GM10248 (cell line): Measurements from ENCODE around the gene FAM98C.

Experiments
- CTCF ChIA-PET: fragments of 300-600 bp; sonication (Branson Sonifier 250); formaldehyde crosslinking; extraction: SDS; loops from one replicate; lab custom pipeline; 2021; ENCODE audit warnings: antibody characterized with exemption; lab: Yijun Ruan, JAX
- POLR2A ChIA-PET: fragments of 350-650 bp; sonication (Branson Sonifier 250); formaldehyde crosslinking; extraction: SDS; loops from one replicate; lab custom pipeline; 2020; ENCODE audit warnings: antibody characterized with exemption; lab: Yijun Ruan, JAX
- DNase-seq: peaks from one replicate; pipeline ENCODE4 v3.0.0; 2012; ENCODE audit errors: extremely low spot score
- CTCF ChIP-seq: IDR thresholded peaks from 2 replicates; pipeline ENCODE4 v1.5.1; 2012; ENCODE audit warnings: mild to moderate bottlenecking, low read depth; ENCODE audit errors: extremely low read depth, missing control alignments, control extremely low read depth

Gene FAM98C

DNA sequence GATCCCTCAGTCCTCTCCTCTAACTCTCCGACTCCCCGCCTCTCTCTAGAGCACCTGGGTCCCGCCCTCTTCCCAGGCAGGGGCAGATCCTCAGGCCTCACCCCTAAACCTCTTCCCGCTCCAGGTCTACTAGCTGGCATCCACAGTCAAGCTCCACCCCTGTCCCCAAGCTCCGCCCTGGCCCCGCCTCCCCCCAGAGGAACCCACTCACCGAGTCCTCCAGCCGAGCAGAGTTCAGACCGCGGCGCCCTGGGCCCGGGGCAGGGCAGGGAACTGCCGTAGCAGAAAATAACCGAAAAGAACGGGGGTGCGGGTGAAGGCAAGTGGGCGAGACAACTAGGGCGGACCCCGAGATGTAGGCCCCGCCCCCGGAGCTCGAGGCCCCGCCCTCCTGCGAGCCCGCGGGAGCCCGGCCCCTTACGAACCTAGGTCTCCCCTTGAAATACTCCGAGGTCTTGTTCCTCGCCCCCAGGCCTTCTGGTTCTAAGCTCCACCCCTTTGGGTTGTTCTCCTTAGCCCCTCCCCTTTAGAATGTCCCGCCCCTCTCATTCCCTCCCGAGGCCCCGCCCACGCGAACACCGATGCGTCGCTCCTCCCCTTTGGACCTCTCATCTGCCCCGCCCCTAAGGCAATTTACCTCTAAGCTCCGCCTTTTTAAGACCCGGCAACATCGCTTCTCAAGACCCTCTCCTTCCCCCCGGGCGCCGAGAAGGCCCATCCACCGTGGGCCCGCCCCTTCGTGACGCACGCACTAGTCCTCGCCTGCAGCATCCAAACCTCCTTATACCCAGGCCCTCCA is 15.1 kb upstream of the FAM98C start, which contains the start of gene GGN:
Gene GGN (minus strand): TSS at position 485 of the 799 bp plus-strand sequence. CDS start 773 bp downstream, outside the sequence.
- ChIA-PET CTCF (interaction anchor here (0.7 to 4.0 kb wide), 6 partner anchors 9 to 158 kb away, joined by 3 to 43 read pairs (median 4); partner anchors contain the start of genes CATSPERG, FAM98C and PSMD8), POLR2A (interaction anchor here (0.6 to 2.3 kb wide), 4 partner anchors 13 to 461 kb away, joined by 3 to 40 read pairs (median 7); partner anchors contain the start of genes FAM98C and PSMD8)
- no peak for TF ChIP-seq CTCF
- peak; percentile 87 for DNase-seq

- ChIA-PET CTCF (interaction anchor here (1.2 to 4.0 kb wide), 5 partner anchors 8 to 157 kb away, joined by 3 to 43 read pairs (median 5); partner anchors contain the start of genes CATSPERG, FAM98C and PSMD8), POLR2A (interaction anchor here (1.7 to 2.3 kb wide), 2 partner anchors 13 to 14 kb away, joined by 11 to 40 read pairs; partner anchors contain the start of genes FAM98C and PSMD8)
- no peak for DNase-seq
- TF ChIP-seq CTCF: no peak
Measured at GRCh38 chr19:38388349-38389100, 14.4 kb upstream of the FAM98C start, which contains the start of gene SPRED3. SPRED3 (plus strand) TSS chr19:38388697; CDS start chr19:38390303, 1,606 bp downstream.

- ChIA-PET POLR2A (interaction anchor here (0.7 to 1.7 kb wide), 3 partner anchors 13 to 483 kb away, joined by 3 to 9 read pairs (median 9); partner anchors contain the start of genes FAM98C, PSMD8 and WDR87), CTCF (interaction anchor here (0.9 to 4.0 kb wide), 4 partner anchors 11 to 15 kb away, joined by 3 to 43 read pairs (median 4); partner anchors contain the start of genes FAM98C and PSMD8)
- no peak for DNase-seq
- no peak for TF ChIP-seq CTCF
Measured at GRCh38 chr19:38389101-38389925, 13.6 kb upstream of the FAM98C start.

DNA sequence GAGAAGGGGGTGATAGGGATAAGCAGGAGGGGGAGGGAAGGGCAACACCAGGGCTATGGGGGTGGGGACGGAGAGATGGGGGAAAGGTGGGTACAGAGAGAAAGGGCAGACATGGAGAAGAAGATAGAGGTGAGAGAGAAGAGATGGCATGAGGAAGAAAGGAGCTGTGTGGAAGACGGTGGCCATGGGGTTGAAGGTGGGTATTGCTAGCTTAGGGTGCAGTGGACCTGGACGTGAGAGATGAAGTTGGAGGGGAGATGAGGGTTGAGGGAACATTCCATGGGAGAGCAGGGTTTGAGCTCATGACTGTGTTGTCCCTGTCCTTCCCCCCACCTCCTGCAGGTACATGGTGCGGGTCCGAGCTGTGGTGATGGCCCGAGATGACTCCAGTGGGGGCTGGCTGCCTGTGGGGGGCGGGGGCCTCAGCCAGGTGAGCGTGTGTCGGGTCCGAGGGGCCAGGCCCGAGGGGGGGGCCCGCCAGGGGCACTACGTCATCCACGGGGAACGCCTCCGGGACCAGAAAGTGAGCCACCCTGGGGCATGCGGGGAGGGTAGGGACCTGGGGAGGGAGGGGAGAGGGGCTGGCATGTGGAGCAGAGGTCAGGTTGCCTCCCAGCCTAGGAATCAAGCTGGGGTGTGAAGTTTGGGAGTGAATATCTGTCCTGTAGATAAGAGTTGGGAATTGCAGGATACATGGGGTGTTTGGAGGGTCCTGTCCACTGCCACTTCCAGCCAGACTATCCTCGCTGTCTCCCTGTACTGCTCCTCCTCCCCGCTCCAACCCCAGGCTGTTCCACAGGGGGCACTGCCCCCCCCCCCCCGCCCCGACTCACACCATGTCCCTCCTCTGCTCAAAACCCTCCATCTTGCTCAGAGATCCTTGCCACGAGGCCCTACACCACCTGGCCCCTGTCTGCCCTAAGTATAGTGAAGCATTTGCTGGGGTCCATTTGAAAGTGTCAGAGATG is 12.7 kb upstream of the FAM98C start:
- TF ChIP-seq CTCF: no peak
- CTCF ChIA-PET: interaction anchor here (0.9 to 4.0 kb wide), 5 partner anchors 10 to 16 kb away, joined by 3 to 43 read pairs (median 5); partner anchors contain the start of genes FAM98C and PSMD8
- POLR2A ChIA-PET: interaction anchor here (0.7 to 1.7 kb wide), 3 partner anchors 12 to 484 kb away, joined by 3 to 9 read pairs (median 9); partner anchors contain the start of genes FAM98C, PSMD8 and WDR87
- no peak for DNase-seq

DNA sequence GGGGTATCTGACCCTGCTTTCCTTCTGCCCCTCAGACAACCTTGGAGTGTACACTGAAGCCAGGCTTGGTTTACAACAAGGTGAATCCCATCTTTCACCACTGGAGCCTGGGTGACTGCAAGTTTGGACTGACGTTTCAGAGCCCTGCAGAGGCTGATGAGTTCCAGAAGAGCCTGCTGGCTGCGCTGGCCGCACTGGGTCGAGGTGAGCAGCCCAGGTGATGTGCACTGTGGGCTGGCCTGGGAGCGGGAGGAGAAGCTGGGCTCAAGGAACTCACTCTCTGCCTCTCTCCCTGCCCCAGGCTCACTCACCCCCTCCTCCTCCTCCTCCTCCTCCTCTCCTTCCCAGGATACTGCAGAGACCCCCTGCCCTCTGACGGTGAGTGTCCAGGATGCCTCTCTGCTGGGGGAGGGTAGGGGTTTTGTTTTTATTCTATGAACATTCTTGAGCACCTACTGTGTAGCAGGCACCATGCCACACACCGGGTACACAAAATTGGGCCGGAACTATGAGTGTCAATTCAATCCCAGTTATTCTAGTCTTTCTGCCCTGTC is 10.9 kb upstream of the FAM98C start:
- no peak for TF ChIP-seq CTCF
- CTCF ChIA-PET: interaction anchor here (3.7 kb wide), 1 partner anchor 11 kb away, joined by 32 read pairs; the partner anchor contains the start of gene FAM98C
- POLR2A ChIA-PET: no interaction called here
- DNase-seq: no peak
